WTC11 (cell line): ENCODE results near the gene FERMT3. TPM values are rescaled to one million over a fixed set of nuclear protein-coding genes. Genes with fewer than 3 reads are reported as not detected.

Experiments
- AR ChIP-seq: fragments of 250-450 bp; sonication (Bioruptor Pico); IDR thresholded peaks from 2 replicates; pipeline ENCODE4 v1.9.0; 2021; ENCODE audit warnings: mild to moderate bottlenecking
- ARID4B ChIP-seq: sonication (generic); formaldehyde crosslinking; IDR thresholded peaks from 2 replicates; pipeline ENCODE4 v1.8.0; 2023; ENCODE audit warnings: missing genetic modification reagents, mild to moderate bottlenecking, borderline replicate concordance
- FOXP4 ChIP-seq: sonication (generic); formaldehyde crosslinking; IDR thresholded peaks from 2 replicates; pipeline ENCODE4 v1.8.0; 2022; ENCODE audit warnings: mild to moderate bottlenecking, missing genetic modification reagents
- HMGXB4 ChIP-seq: sonication (generic); formaldehyde crosslinking; IDR thresholded peaks from 2 replicates; pipeline ENCODE4 v1.8.1; 2023; ENCODE audit warnings: mild to moderate bottlenecking, moderate library complexity, missing genetic modification reagents
- JAZF1 ChIP-seq: fragments of 250-450 bp; sonication (Bioruptor Pico); IDR thresholded peaks from 2 replicates; pipeline ENCODE4 v1.9.0; 2021; ENCODE audit warnings: moderate library complexity, mild to moderate bottlenecking, inconsistent platforms
- MXD4 ChIP-seq: fragments of 250-450 bp; sonication (Bioruptor Pico); IDR thresholded peaks from 2 replicates; pipeline ENCODE4 v1.8.0; 2021; ENCODE audit warnings: mild to moderate bottlenecking, moderate library complexity, borderline replicate concordance
- NR1H2 ChIP-seq: sonication (generic); formaldehyde crosslinking; IDR thresholded peaks from 2 replicates; pipeline ENCODE4 v1.9.0; 2021; ENCODE audit warnings: mild to moderate bottlenecking, moderate library complexity, missing genetic modification reagents
- PRDM15 ChIP-seq: sonication (generic); formaldehyde crosslinking; IDR thresholded peaks from 2 replicates; pipeline ENCODE4 v1.8.0; 2022; ENCODE audit warnings: missing genetic modification reagents
- TCF7 ChIP-seq: sonication (generic); formaldehyde crosslinking; IDR thresholded peaks from 2 replicates; pipeline ENCODE4 v1.8.0; 2022; ENCODE audit warnings: mild to moderate bottlenecking, low read depth, missing genetic modification reagents, moderate library complexity
- TP53 ChIP-seq: sonication (generic); formaldehyde crosslinking; IDR thresholded peaks from 2 replicates; pipeline ENCODE4 v1.8.1; 2023; ENCODE audit warnings: mild to moderate bottlenecking, missing genetic modification reagents
- ZNF281 ChIP-seq: sonication (generic); formaldehyde crosslinking; IDR thresholded peaks from 2 replicates; pipeline ENCODE4 v1.8.0; 2023; ENCODE audit warnings: mild to moderate bottlenecking, missing genetic modification reagents
- ZNF317 ChIP-seq: sonication (generic); formaldehyde crosslinking; IDR thresholded peaks from 2 replicates; pipeline ENCODE4 v1.8.1; 2023; ENCODE audit warnings: low read depth, mild to moderate bottlenecking, moderate library complexity, missing genetic modification reagents, borderline replicate concordance
- ZNF396 ChIP-seq: fragments of 250-450 bp; sonication (Bioruptor Pico); IDR thresholded peaks from 2 replicates; pipeline ENCODE4 v1.8.0; 2021; ENCODE audit warnings: mild to moderate bottlenecking, moderate library complexity, borderline replicate concordance
- ZNF512 ChIP-seq: sonication (generic); formaldehyde crosslinking; IDR thresholded peaks from 2 replicates; pipeline ENCODE4 v1.8.1; 2022; ENCODE audit warnings: missing genetic modification reagents, borderline replicate concordance
- ZSCAN18 ChIP-seq: fragments of 250-450 bp; sonication (Bioruptor Pico); IDR thresholded peaks from 2 replicates; pipeline ENCODE4 v2.1.2; 2022; ENCODE audit warnings: mild to moderate bottlenecking, moderate library complexity
- total RNA-seq: library from RNA; stranded (reverse); gene quantifications from 3 replicates; pipeline ENCODE4 v1.2.3, GENCODE V29; 2021

FERMT3 gene
- total RNA-seq, 1 experiment from 2014 or later: 3.8 TPM

- no peak for TF ChIP-seq ZNF281 (CRISPR knock-in tag)
- no peak for TF ChIP-seq TCF7 (CRISPR knock-in tag)
- no peak for TF ChIP-seq NR1H2
- TF ChIP-seq JAZF1 (CRISPR knock-in tag): no peak
- no peak for TF ChIP-seq TP53 (CRISPR knock-in tag)
- no peak for TF ChIP-seq PRDM15
- TF ChIP-seq ZNF512: no peak
- no peak for TF ChIP-seq FOXP4 (CRISPR knock-in tag)
- no peak for TF ChIP-seq ARID4B (CRISPR knock-in tag)
- TF ChIP-seq ZSCAN18: no peak
- no peak for TF ChIP-seq AR (CRISPR knock-in tag)
- no peak for TF ChIP-seq MXD4
- TF ChIP-seq ZNF396 (CRISPR knock-in tag): no peak
- no peak for TF ChIP-seq HMGXB4 (CRISPR knock-in tag)
- TF ChIP-seq ZNF317 (CRISPR knock-in tag): no peak
Measured at GRCh38 chr11:64240435-64241240, 34.1 kb downstream of the FERMT3 start, which contains the start of gene FKBP2 (continued).
